HG02884 (cell line): ENCODE measurements around the gene SMIM31.

Experiments
- ATAC-seq: cut with Tn5 transposase; IDR thresholded peaks from one replicate; pipeline ENCODE4 v1.9.1; 2021; ENCODE audit warnings: mild to moderate bottlenecking, moderate library complexity; ENCODE audit not compliant: unreplicated experiment

SMIM31 gene

GRCh38 chr4:164780839-164781238, 26.9 kb downstream of the SMIM31 start:
- no peak for ATAC-seq

GRCh38 chr4:164783976-164784375, 30.0 kb downstream of the SMIM31 start:
- ATAC-seq = no peak

GRCh38 chr4:164789047-164789446, 35.1 kb downstream of the SMIM31 start:
- ATAC-seq = no peak

GRCh38 chr4:164790249-164790648, 36.3 kb downstream of the SMIM31 start:
- no peak for ATAC-seq

GRCh38 chr4:164799410-164799809, 45.5 kb downstream of the SMIM31 start:
- no peak for ATAC-seq

GRCh38 chr4:164800786-164801185, 46.9 kb downstream of the SMIM31 start:
- ATAC-seq = no peak

- ATAC-seq = no peak
These were observed 48.5 kb downstream of the SMIM31 start for GRCh38 chr4:164802301-164802901.

GRCh38 chr4:164803702-164804101, 49.8 kb downstream of the SMIM31 start:
- ATAC-seq = no peak

- ATAC-seq = no peak
These were observed 53.7 kb downstream of the SMIM31 start for GRCh38 chr4:164807611-164808010.

- no peak for ATAC-seq
These were observed 59.6 kb downstream of the SMIM31 start for GRCh38 chr4:164813554-164813953.

GRCh38 chr4:164815711-164816110, 61.8 kb downstream of the SMIM31 start:
- no peak for ATAC-seq

- no peak for ATAC-seq
These were observed 65.4 kb downstream of the SMIM31 start for GRCh38 chr4:164819366-164819765.

GRCh38 chr4:164821711-164822110, 67.8 kb downstream of the SMIM31 start:
- no peak for ATAC-seq

- ATAC-seq = no peak
These were observed 70.7 kb downstream of the SMIM31 start for GRCh38 chr4:164824581-164824980.

- ATAC-seq = no peak
These were observed 75.0 kb downstream of the SMIM31 start for GRCh38 chr4:164828955-164829354.

- no peak for ATAC-seq
These were observed 92.6 kb downstream of the SMIM31 start for GRCh38 chr4:164846566-164846965.

- ATAC-seq = no peak
These were observed 93.1 kb downstream of the SMIM31 start for GRCh38 chr4:164847016-164847415.

GRCh38 chr4:164847967-164848649, 94.2 kb downstream of the SMIM31 start:
- no peak for ATAC-seq
